H1 (cell line): ENCODE data around the gene ROS1. TPM values are rescaled to one million over a fixed set of nuclear protein-coding genes. Genes with fewer than 3 reads are reported as not detected.
"Not testable (repeated sequence)": the region's sequence is repeated elsewhere in the genome, so short reads cannot be mapped to it uniquely, and the experiment has no call there.

Experiments
- CTCF ChIA-PET: fragments of 300-600 bp; sonication (Branson Sonifier 250); formaldehyde crosslinking; loops from one replicate; lab custom pipeline; 2021; ENCODE audit not compliant: partially characterized antibody; lab: Charles Lee
- POLR2A ChIA-PET: fragments of 300-600 bp; sonication (Branson Sonifier 250); formaldehyde crosslinking; loops from one replicate; lab custom pipeline; 2021; ENCODE audit warnings: inconsistent platforms; ENCODE audit not compliant: partially characterized antibody; lab: Charles Lee
- DNase-seq, 2 experiments: peaks; one replicate each; pipeline versions ENCODE4 v3.0.0 to v3.0.0-alpha.2; 2010 to 2022; ENCODE audit warnings: low spot score in 2 of 2, low read depth in 1 of 2, mixed read lengths in 1 of 2
- FAIRE-seq: peaks from 2 replicates; lab custom pipeline; 2011; peaks lifted over from hg19 to GRCh38; lab: Jason Lieb, UNC
- H2AFZ ChIP-seq: 2 replicates; pipeline ENCODE4 v1.8.1; 2012; ENCODE audit warnings: low read length, inconsistent platforms
- H2AK5ac ChIP-seq: 2 replicates; pipeline ENCODE4 v1.6.1; 2013; ENCODE audit warnings: low read depth, low read length
- H2BK120ac ChIP-seq: replicated peaks from 2 replicates; pipeline ENCODE3; 2013; ENCODE audit warnings: low read depth, low read length, inconsistent platforms
- H2BK12ac ChIP-seq: 2 replicates; pipeline ENCODE4 v1.6.1; 2013; ENCODE audit warnings: low read depth, low read length
- H2BK15ac ChIP-seq: 2 replicates; pipeline ENCODE4 v1.6.1; 2013; ENCODE audit warnings: low read length
- H2BK20ac ChIP-seq: 2 replicates; pipeline ENCODE4 v1.6.1; 2013; ENCODE audit warnings: low read length
- H2BK5ac ChIP-seq: 2 replicates; pipeline ENCODE4 v1.6.1; 2013; ENCODE audit warnings: low read depth, low read length
- H3K14ac ChIP-seq: 2 replicates; pipeline ENCODE4 v1.6.1; 2013; ENCODE audit warnings: inconsistent platforms; ENCODE audit not compliant: insufficient read length
- H3K18ac ChIP-seq: 2 replicates; pipeline ENCODE4 v1.6.1; 2013; ENCODE audit warnings: low read length; ENCODE audit errors: extremely low read depth
- H3K23ac ChIP-seq: 2 replicates; pipeline ENCODE4 v1.6.1; 2013; ENCODE audit warnings: inconsistent platforms; ENCODE audit not compliant: insufficient read length
- H3K23me2 ChIP-seq: 2 replicates; pipeline ENCODE4 v1.6.1; 2013; ENCODE audit warnings: low read depth, low read length
- H3K27ac ChIP-seq: 2 replicates; pipeline ENCODE4 v1.6.1; 2011; ENCODE audit warnings: low read depth, low read length, inconsistent platforms
- H3K27me3 ChIP-seq, 4 experiments: replicated peaks in 1 of 4; 1 replicate in 1 of 4; 2 replicates in 3 of 4; pipeline versions ENCODE4 v1.6.1 to v1.8.1; 2011 to 2013; ENCODE audit warnings: low read length in 3 of 4, mild to moderate bottlenecking in 3 of 4, inconsistent platforms in 2 of 4, mixed read lengths in 2 of 4, moderate library complexity in 1 of 4; ENCODE audit not compliant: control insufficient read depth in 3 of 4, insufficient read depth in 3 of 4; ENCODE audit errors: extremely low read depth in 1 of 4
- H3K36me3 ChIP-seq, 4 experiments: 2 replicates each; pipeline versions ENCODE4 v1.6.1 to v1.8.1; 2011 to 2013; ENCODE audit warnings: mild to moderate bottlenecking in 4 of 4, low read length in 3 of 4, moderate library complexity in 2 of 4, control low read depth in 1 of 4, inconsistent platforms in 1 of 4; ENCODE audit not compliant: insufficient read depth in 4 of 4, control insufficient read depth in 2 of 4
- H3K4ac ChIP-seq: replicated peaks from 2 replicates; pipeline ENCODE3; 2013; ENCODE audit warnings: low read length, low read depth, mixed read lengths, inconsistent platforms; ENCODE audit not compliant: insufficient read length
- H3K4me1 ChIP-seq, 4 experiments: replicated peaks in 1 of 4; 1 replicate in 1 of 4; 2 replicates in 3 of 4; pipeline versions ENCODE4 v1.6.1 to v1.8.1; 2011 to 2013; ENCODE audit warnings: low read length in 3 of 4, inconsistent platforms in 2 of 4, mixed read lengths in 1 of 4; ENCODE audit not compliant: insufficient read depth in 4 of 4, control insufficient read depth in 3 of 4
- H3K4me2 ChIP-seq, 2 experiments: 2 replicates each; pipeline versions ENCODE4 v1.6.1 to v1.8.1; 2011 to 2013; ENCODE audit warnings: low read depth in 2 of 2, low read length in 2 of 2, control low read depth in 1 of 2, inconsistent platforms in 1 of 2, mild to moderate bottlenecking in 1 of 2; ENCODE audit not compliant: insufficient read depth in 1 of 2
- H3K4me3 ChIP-seq, 4 experiments: fragments of 200-600, 300-600 bp in 1 of 4; sonication (generic), shearing (Covaris generic), sonication (Bioruptor Twin) in 1 of 4; 2 replicates each; pipeline versions ENCODE4 v1.5.1 to v1.8.1; 2011 to 2016; ENCODE audit warnings: low read length in 4 of 4, low read depth in 3 of 4, control low read depth in 2 of 4, inconsistent platforms in 2 of 4, mild to moderate bottlenecking in 2 of 4, mixed read lengths in 1 of 4, moderate library complexity in 1 of 4; ENCODE audit not compliant: insufficient read depth in 2 of 4; ENCODE audit errors: extremely low read depth in 1 of 4
- H3K56ac ChIP-seq: replicated peaks from 2 replicates; pipeline ENCODE3; 2013; ENCODE audit warnings: low read depth, mild to moderate bottlenecking, mixed read lengths, low read length, inconsistent platforms; ENCODE audit not compliant: insufficient read length
- H3K79me1 ChIP-seq: 2 replicates; pipeline ENCODE4 v1.6.1; 2013; ENCODE audit warnings: low read depth, low read length, control low read depth
- H3K79me2 ChIP-seq, 2 experiments: 2 replicates each; pipeline versions ENCODE4 v1.6.1 to v1.8.1; 2012 to 2013; ENCODE audit warnings: low read length in 2 of 2, mild to moderate bottlenecking in 2 of 2, inconsistent platforms in 1 of 2; ENCODE audit not compliant: insufficient read depth in 2 of 2, control insufficient read depth in 1 of 2
- H3K9ac ChIP-seq, 4 experiments: replicated peaks in 1 of 4; 1 replicate in 1 of 4; 2 replicates in 3 of 4; pipeline versions ENCODE4 v1.6.1 to v1.8.1; 2011 to 2013; ENCODE audit warnings: low read depth in 3 of 4, low read length in 3 of 4, control low read depth in 2 of 4, mild to moderate bottlenecking in 2 of 4, moderate library complexity in 2 of 4, inconsistent platforms in 1 of 4; ENCODE audit errors: extremely low read depth in 1 of 4
- H3K9me3 ChIP-seq, 2 experiments: 2 replicates each; pipeline versions ENCODE4 v1.6.1 to v1.8.1; 2012 to 2013; ENCODE audit warnings: mild to moderate bottlenecking in 2 of 2, moderate library complexity in 2 of 2, control low read depth in 1 of 2, inconsistent platforms in 1 of 2, low read depth in 1 of 2, low read length in 1 of 2, mixed read lengths in 1 of 2; ENCODE audit not compliant: insufficient read depth in 2 of 2
- H4K20me1 ChIP-seq, 2 experiments: replicated peaks in 1 of 2; 2 replicates each; pipeline versions ENCODE3 to v1.8.1; 2011 to 2013; ENCODE audit warnings: inconsistent platforms in 2 of 2, low read length in 2 of 2, mild to moderate bottlenecking in 1 of 2; ENCODE audit not compliant: insufficient read depth in 2 of 2, control insufficient read depth in 1 of 2
- H4K5ac ChIP-seq: 2 replicates; pipeline ENCODE4 v1.6.1; 2013; ENCODE audit warnings: low read length, low read depth, mixed read lengths, inconsistent platforms; ENCODE audit not compliant: insufficient read length
- H4K8ac ChIP-seq: 2 replicates; pipeline ENCODE4 v1.8.0; 2013; ENCODE audit warnings: mild to moderate bottlenecking, moderate library complexity, low read length, inconsistent platforms; ENCODE audit not compliant: insufficient read depth; ENCODE audit errors: extremely low read depth
- H4K91ac ChIP-seq: replicated peaks from 2 replicates; pipeline ENCODE3; 2013; ENCODE audit warnings: low read length, mixed read lengths, inconsistent platforms; ENCODE audit not compliant: insufficient read length
- POLR2A ChIP-seq, 2 experiments: IDR thresholded peaks; 1 replicate in 1 of 2; 2 replicates in 1 of 2; pipeline ENCODE4 v1.6.1; 2011; ENCODE audit warnings: low read depth in 2 of 2, low read length in 2 of 2, mild to moderate bottlenecking in 2 of 2; ENCODE audit errors: control extremely low read depth in 1 of 2
- TAF1 ChIP-seq: IDR thresholded peaks from 2 replicates; pipeline ENCODE4 v1.6.1; 2011; ENCODE audit warnings: mild to moderate bottlenecking, low read depth, low read length
- WGBS, 2 experiments: shearing (Covaris generic) in 1 of 2; methylation state at CpG; one replicate each; pipeline versions ENCODE4 v1.1.6 to v1.1.7; 2013 to 2015; ENCODE audit warnings: low lambda C conversion rate in 2 of 2, mixed read lengths in 2 of 2, inconsistent platforms in 1 of 2, low coverage in 1 of 2, missing lambda C conversion rate in 1 of 2; ENCODE audit not compliant: insufficient replicate concordance in 2 of 2, insufficient coverage in 1 of 2, insufficient read length in 1 of 2; ENCODE audit errors: extremely low coverage in 1 of 2, missing lambda C conversion rate in 1 of 2; 5-methylcytosine and 5-hydroxymethylcytosine counted together
- polyA plus RNA-seq, 7 experiments: library from polyadenylated mRNA; depleted of rRNA in 3 of 7; stranded (reverse) in 5 of 7; unstranded in 2 of 7; fragments of >200 nt in 5 of 7; fragments of 200-250 nt in 2 of 7; gene quantifications; 1 replicate in 5 of 7; 2 replicates in 1 of 7; 4 replicates in 1 of 7; pipeline versions ENCODE4 v1.2.1 to v1.2.3, GENCODE V29; 2011 to 2013; ENCODE audit warnings: missing spikeins in 2 of 7, mixed read lengths in 2 of 7
- total RNA-seq: library from RNA; stranded (reverse); fragmentation: NEBNext Ultra II Directional; extraction: Animal tissue kit (Norgen Biotek cat#: 25700); gene quantifications from 2 replicates; pipeline ENCODE4 v1.2.1, GENCODE V29; 2021

Gene ROS1
- total and polyA plus RNA-seq, 2 of the 8 experiments (the other 6 are each of a cell fraction or from before 2014, with no cell fraction given), result not detected

DNA sequence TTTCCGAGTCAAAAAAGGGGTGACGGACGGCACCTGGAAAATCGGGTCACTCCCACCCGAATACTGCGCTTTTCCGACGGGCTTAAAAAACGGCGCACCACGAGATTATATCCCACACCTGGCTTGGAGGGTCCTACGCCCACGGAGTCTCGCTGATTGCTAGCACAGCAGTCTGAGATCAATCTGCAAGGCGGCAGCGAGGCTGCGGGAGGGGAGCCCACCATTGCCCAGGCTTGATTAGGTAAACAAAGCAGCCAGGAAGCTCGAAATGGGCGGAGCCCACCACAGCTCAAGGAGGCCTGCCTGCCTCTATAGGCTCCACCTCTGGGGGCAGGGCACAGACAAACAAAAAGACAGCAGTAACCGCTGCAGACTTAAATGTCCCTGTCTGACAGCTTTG, 180.8 kb downstream of the ROS1 start:
- H3K79me2 ChIP-seq, CTCF ChIA-PET, H3K4me1 ChIP-seq, H3K14ac ChIP-seq, H4K5ac ChIP-seq, H3K18ac ChIP-seq, H3K4ac ChIP-seq, H2AK5ac ChIP-seq, FAIRE-seq, H4K91ac ChIP-seq, H4K20me1 ChIP-seq, H3K79me1 ChIP-seq, H2BK12ac ChIP-seq, H3K23me2 ChIP-seq, H2AFZ ChIP-seq, H2BK20ac ChIP-seq, H3K27ac ChIP-seq, H3K23ac ChIP-seq, H2BK15ac ChIP-seq, H3K56ac ChIP-seq, H2BK5ac ChIP-seq, H3K9me3 ChIP-seq, H3K27me3 ChIP-seq, H4K8ac ChIP-seq, H3K36me3 ChIP-seq, POLR2A ChIA-PET, H2BK120ac ChIP-seq: not testable (repeated sequence)
- Histone ChIP-seq H3K9ac (peak overlapping the region in 1 of 4 experiments; percentile 5; a peak in 2 of 7 replicates), H3K4me2 (peak overlapping the region in 1 of 2 experiments; percentile 50; a peak in 3 of 4 replicates), H3K4me3 (peak overlapping the region in 3 of 4 experiments; percentile 12 to 51 (median 40); a peak in 5 of 8 replicates)
- TF ChIP-seq TAF1, result peak; percentile 36; the same call in 1 of the 2 replicates
- peak in 1 of 2 experiments; percentile 28; a peak in 1 of 3 replicates for TF ChIP-seq POLR2A (IDR thresholded peaks at IDR 0.05; ENCODE audit: control extremely low read depth in 1 of 2, low read depth in 2 of 2, low read length in 2 of 2)
- 68% methylated on average over 15 of the region's 20 CpGs; no CpG with 5 or more reads in 1 of the 2 experiments for WGBS, 2 experiments
- DNase-seq, result peak in 1 of 2 experiments; percentile 54
